ENCODE measurements around the gene GTF3C5. TPM values are rescaled to one million over a fixed set of nuclear protein-coding genes. Genes with fewer than 3 reads are reported as not detected.
A peak's percentile ranks its signal among the peaks of the same experiment; 100 is the strongest.
"Not testable (repeated sequence)": the region's sequence is repeated elsewhere in the genome, so short reads cannot be mapped to it uniquely, and the experiment has no call there.

The GTF3C5 gene
- total and polyA plus RNA-seq, 9 of the 15 experiments (the other 6 are each of a cell fraction or from before 2014, with no cell fraction given) = 3.8 to 118 (median 83.7) TPM

GRCh38 chr9:133070985-133071384 lies 40.2 kb downstream of the GTF3C5 start:
- FAIRE-seq; POLR2A ChIA-PET; intact Hi-C loops (cut with micrococcal nuclease); H3K9ac ChIP-seq (ENCODE audit: insufficient read depth in 1 of 2, low read depth in 2 of 2, low read length in 2 of 2); BruUV-seq (replicated peaks); in situ Hi-C loops (cut with MboI); H3K9me3 ChIP-seq (replicated peaks; ENCODE audit: control insufficient read depth, insufficient read depth, low read depth, low read length); H3K4me2 ChIP-seq (ENCODE audit: insufficient read depth, low read length); H3K36me3 ChIP-seq (ENCODE audit: control insufficient read depth, insufficient read depth, low read length); DNase-seq (ENCODE audit: extremely low read depth in 1 of 4, low spot score in 3 of 4); H3K4me1 ChIP-seq (replicated peaks in 1 of 2; ENCODE audit: control insufficient read depth in 2 of 2, insufficient read depth in 2 of 2, low read length in 2 of 2); H3K9me1 ChIP-seq (ENCODE audit: control insufficient read depth, insufficient read depth, low read length); H3K27me3 ChIP-seq (ENCODE audit: control insufficient read depth in 2 of 2, insufficient read depth in 2 of 2, low read length in 2 of 2); CTCF ChIA-PET (ENCODE audit: low intra/inter-chr PET ratio); H2AFZ ChIP-seq (ENCODE audit: low read depth, low read length); H4K20me1 ChIP-seq (replicated peaks; ENCODE audit: control insufficient read depth, insufficient read depth, low read length); H3K4me3 ChIP-seq; H3K79me2 ChIP-seq (ENCODE audit: control insufficient read depth, insufficient read depth, low read length); H3K27ac ChIP-seq (ENCODE audit: extremely low read depth, low read depth, low read length); ATAC-seq: not testable (repeated sequence)
- WGBS (ENCODE audit: insufficient coverage, low coverage, missing lambda C conversion rate) = 77% methylated on average over 6 of the region's 31 CpGs
- TF ChIP-seq EGR1 (conservative IDR thresholded peaks at IDR 0.05) = 0 out of 2 replicates have a peak, but pooled peaks have one; percentile 13

- Histone ChIP-seq H2AFZ (ENCODE audit: low read depth, low read length) (no peak overlapping the region), H3K27me3 (ENCODE audit: control insufficient read depth in 2 of 2, insufficient read depth in 2 of 2, low read length in 2 of 2) (peaks cover 0 to 2% of the 10 kb centered on the region in 2 experiments; a peak in 1 of 5 replicates), H3K4me3 (no peak overlapping the region), H3K36me3 (ENCODE audit: control insufficient read depth, insufficient read depth, low read length) (no peaks in the 10 kb centered on the region), H3K9me3 (replicated peaks; ENCODE audit: control insufficient read depth, insufficient read depth, low read depth, low read length) (no peaks in the 10 kb centered on the region), H3K79me2 (ENCODE audit: control insufficient read depth, insufficient read depth, low read length) (no peaks in the 10 kb centered on the region), H3K9ac (ENCODE audit: insufficient read depth in 1 of 2, low read depth in 2 of 2, low read length in 2 of 2) (no peak overlapping the region; a peak in 1 of 4 replicates), H3K9me1 (ENCODE audit: control insufficient read depth, insufficient read depth, low read length) (peaks cover 4% of the 10 kb centered on the region), H3K4me2 (ENCODE audit: insufficient read depth, low read length) (no peak overlapping the region), H3K27ac (ENCODE audit: extremely low read depth, low read depth, low read length) (no peak overlapping the region), H3K4me1 (replicated peaks in 1 of 2; ENCODE audit: control insufficient read depth in 2 of 2, insufficient read depth in 2 of 2, low read length in 2 of 2) (peaks cover 0 to 3% of the 10 kb centered on the region in 2 experiments; a peak in 2 of 5 replicates), H4K20me1 (replicated peaks; ENCODE audit: control insufficient read depth, insufficient read depth, low read length) (no peaks in the 10 kb centered on the region)
- intact Hi-C loops (cut with micrococcal nuclease) = no loop called here
- in situ Hi-C loops (cut with MboI) = no loop called here
- ATAC-seq = no peak
- DNase-seq (ENCODE audit: extremely low read depth in 1 of 4, low spot score in 3 of 4) = no peak
- WGBS (ENCODE audit: insufficient coverage, low coverage, missing lambda C conversion rate) = 50% methylated on average over 7 of the region's 33 CpGs
- POLR2A ChIA-PET = no interaction called here
- FAIRE-seq = no peak
- no peak for TF ChIP-seq FOSL1 (tag; conservative IDR thresholded peaks at IDR 0.05)
- no peak for TF ChIP-seq MCM5 (IDR thresholded peaks at IDR 0.05; ENCODE audit: low read depth)
- no peak for TF ChIP-seq DLX4 (CRISPR knock-in tag; IDR thresholded peaks at IDR 0.05)
- no peak for TF ChIP-seq HSF4 (CRISPR knock-in tag; IDR thresholded peaks at IDR 0.05; ENCODE audit: borderline replicate concordance)
- no peak for TF ChIP-seq MAZ (CRISPR knock-in tag; conservative IDR thresholded peaks at IDR 0.05 in 1 of 2, IDR thresholded peaks at IDR 0.05 in 1 of 2)
- peak; percentile 63; the same call in 1 of the 2 replicates for TF ChIP-seq SAFB (IDR thresholded peaks at IDR 0.05; ENCODE audit: borderline replicate concordance, low read depth, low read length)
- TF ChIP-seq VEZF1 (CRISPR knock-in tag; IDR thresholded peaks at IDR 0.05) = 0 out of 2 replicates have a peak, but pooled peaks have one; percentile 19
- CTCF ChIA-PET (ENCODE audit: low intra/inter-chr PET ratio) = no interaction called here
- no TSS peak for BruUV-seq (replicated peaks)
These were observed 40.8 kb downstream of the GTF3C5 start for GRCh38 chr9:133071484-133072150.
